Spleen (tissue), 7 donors: ENCODE data around the gene RAD51B.

Source experiments
- CTCF ChIP-seq, 11 experiments: fragments of 200-600 bp in 7 of 11; fragments of 450-650 bp in 4 of 11; sonication (generic) in 4 of 11; IDR thresholded peaks in 8 of 11; conservative IDR thresholded peaks in 3 of 11; 1 replicate in 7 of 11; 2 replicates in 4 of 11; pipeline versions ENCODE4 v1.4.0 to v1.8.0; 2016 to 2021; ENCODE audit warnings: antibody characterized with exemption in 11 of 11, inconsistent platforms in 4 of 11, mild to moderate bottlenecking in 1 of 11
- POLR2A ChIP-seq, 3 donors: fragments of 450-650 bp; IDR thresholded peaks; one replicate each; pipeline ENCODE4 v1.5.1; 2017; ENCODE audit warnings: antibody characterized with exemption in 3 of 3, mild to moderate bottlenecking in 1 of 3
- donor health status: DM: no; HTN: no; CAD: no; lungs with moderate emphysema.
- donor health status: DM: no; HTN: no; CAD: no.
- donor health status: DM: no; HTN: no; CAD: no.

- TF ChIP-seq POLR2A (IDR thresholded peaks at IDR 0.05), result no peak
- no peak for TF ChIP-seq CTCF (IDR thresholded peaks at IDR 0.05 in 8 of 11, conservative IDR thresholded peaks at IDR 0.05 in 3 of 11)
These were observed 488.2 kb downstream of the RAD51B start for GRCh38 chr14:68307790-68308168.
